CD4-positive, alpha-beta T cell treated with Interleukin-4 for 1 hour (primary cell): Measurements from ENCODE around the gene UTF1.
"Not testable (repeated sequence)": the region's sequence is repeated elsewhere in the genome, so short reads cannot be mapped to it uniquely, and the experiment has no call there.

Source experiments
- DNase-seq, 2 donors: peaks; one replicate each; pipeline ENCODE4 v3.0.0-alpha.2; 2020 to 2022

UTF1 gene

GRCh38 chr10:133210398-133211140, 19.4 kb upstream of the UTF1 start:
- no peak for DNase-seq

GRCh38 chr10:133211141-133211830, 18.7 kb upstream of the UTF1 start:
- no peak for DNase-seq

- no peak for DNase-seq
Measured at GRCh38 chr10:133211959-133212852, 17.8 kb upstream of the UTF1 start.

GRCh38 chr10:133212853-133213494, 17.0 kb upstream of the UTF1 start:
- no peak for DNase-seq

- DNase-seq, result no peak
Measured at GRCh38 chr10:133213641-133214467, 16.2 kb upstream of the UTF1 start.

- DNase-seq, result no peak
Measured at GRCh38 chr10:133214468-133215410, 15.3 kb upstream of the UTF1 start.

- DNase-seq, result no peak
Measured at GRCh38 chr10:133215586-133215985, 14.4 kb upstream of the UTF1 start.

- DNase-seq, result no peak
Measured at GRCh38 chr10:133216776-133217175, 13.2 kb upstream of the UTF1 start.

- DNase-seq, result no peak
Measured at GRCh38 chr10:133217800-133218589, 12.0 kb upstream of the UTF1 start.

- DNase-seq, result no peak
Measured at GRCh38 chr10:133218891-133219290, 11.1 kb upstream of the UTF1 start.

- no peak for DNase-seq
Measured at GRCh38 chr10:133219782-133220181, 10.2 kb upstream of the UTF1 start.

GRCh38 chr10:133221331-133221730, 8.7 kb upstream of the UTF1 start:
- DNase-seq, result no peak

GRCh38 chr10:133221756-133222155, 8.3 kb upstream of the UTF1 start:
- not testable (repeated sequence) for DNase-seq

- DNase-seq, result no peak
Measured at GRCh38 chr10:133224076-133224475, 5.9 kb upstream of the UTF1 start.

- DNase-seq, result no peak
Measured at GRCh38 chr10:133224756-133225372, 5.2 kb upstream of the UTF1 start.

GRCh38 chr10:133225707-133226191, 4.3 kb upstream of the UTF1 start:
- no peak for DNase-seq

GRCh38 chr10:133226251-133226808, 3.7 kb upstream of the UTF1 start:
- no peak for DNase-seq

- DNase-seq, result no peak
Measured at GRCh38 chr10:133227256-133227655, 2.8 kb upstream of the UTF1 start.
